A549 treated with AZD9567 at 1 μM for 4 hours (cell line): ENCODE results near the gene PSMD4. TPM values are rescaled to one million over a fixed set of nuclear protein-coding genes. Genes with fewer than 3 reads are reported as not detected.

Experiments used
- total RNA-seq: library from RNA; stranded (reverse); fragments of 200-300 nt; extraction: Qiagen RNA extraction; gene quantifications from 5 replicates; pipeline ENCODE4 v1.2.3, GENCODE V29; 2022; ENCODE audit not compliant: insufficient read depth

The PSMD4 gene
- 184 to 202 TPM (median 199 TPM) in 5 replicates for total RNA-seq

GRCh38 chr1:151254217-151255213, at the start of gene PSMD4:
TSS of gene PSMD4 (plus strand) at chr1:151254734. CDS start at chr1:151254783, 49 bp downstream.

GRCh38 chr1:151281969-151282882, 27.7 kb downstream of the PSMD4 start, which contains the start of gene ZNF687:
TSS of gene ZNF687 (plus strand) at chr1:151282299. CDS start at chr1:151286292, 3,993 bp downstream.

Other genes starting within 250 kb of the PSMD4 start
- 2.3 to 3.6 TPM (median 2.9 TPM) in 5 replicates for gene MINDY1, start 247.8 kb upstream of the PSMD4 start, total RNA-seq
- gene PRUNE1, start 246.3 kb upstream of the PSMD4 start, total RNA-seq: 11.1 to 15.2 TPM (median 14.6 TPM) in 5 replicates
- gene BNIPL, start 218.1 kb upstream of the PSMD4 start, total RNA-seq: 0.03 to 0.28 TPM (median 0.12 TPM) in 4 of 5 replicates, not detected in the other
- 4.1 to 8.4 TPM (median 6.6 TPM) in 5 replicates for gene C1orf56, start 207.0 kb upstream of the PSMD4 start, total RNA-seq
- gene CDC42SE1, start 195.1 kb upstream of the PSMD4 start, total RNA-seq: 72.3 to 96.4 TPM (median 74.4 TPM) in 5 replicates
- gene MLLT11, start 194.3 kb upstream of the PSMD4 start, total RNA-seq: 10.9 to 14.5 TPM (median 13.4 TPM) in 5 replicates
- 2.9 to 3.5 TPM (median 3.1 TPM) in 5 replicates for gene GABPB2, start 184.0 kb upstream of the PSMD4 start, total RNA-seq
- 1.7 to 2.2 TPM (median 1.9 TPM) in 4 of 5 replicates, not detected in the other for gene SEMA6C, start 108.1 kb upstream of the PSMD4 start, total RNA-seq
- not detected in 5 replicates for gene TNFAIP8L2, start 98.1 kb upstream of the PSMD4 start, total RNA-seq
- 5.0 to 8.2 TPM (median 5.4 TPM) in 5 replicates for gene LYSMD1, start 88.8 kb upstream of the PSMD4 start, total RNA-seq
- 47.1 to 48.4 TPM (median 47.7 TPM) in 5 replicates for gene SCNM1, start 88.6 kb upstream of the PSMD4 start, total RNA-seq
- 0.21 to 0.34 TPM (median 0.23 TPM) in 4 of 5 replicates, not detected in the other for gene TMOD4, start 78.8 kb upstream of the PSMD4 start, total RNA-seq
- gene VPS72, start 64.5 kb upstream of the PSMD4 start, total RNA-seq: 41.8 to 48.0 TPM (median 42.8 TPM) in 5 replicates
- 45.2 to 70.0 TPM (median 47.0 TPM) in 5 replicates for gene PIP5K1A, start 56.2 kb upstream of the PSMD4 start, total RNA-seq
- 13.5 to 17.1 TPM (median 14.8 TPM) in 5 replicates for gene ZNF687, start 27.6 kb downstream of the PSMD4 start, total RNA-seq
- gene PI4KB, start 72.7 kb downstream of the PSMD4 start, total RNA-seq: 20.5 to 25.9 TPM (median 24.3 TPM) in 5 replicates
- gene RFX5, start 92.5 kb downstream of the PSMD4 start, total RNA-seq: 18.9 to 22.7 TPM (median 20.7 TPM) in 5 replicates
- 6.0 to 7.1 TPM (median 6.9 TPM) in 5 replicates for gene SELENBP1, start 118.0 kb downstream of the PSMD4 start, total RNA-seq
- gene PSMB4, start 144.8 kb downstream of the PSMD4 start, total RNA-seq: 354 to 439 TPM (median 422 TPM) in 5 replicates
- 18.4 to 20.5 TPM (median 19.8 TPM) in 5 replicates for gene POGZ, start 204.8 kb downstream of the PSMD4 start, total RNA-seq